GM18508 (cell line): ENCODE data around the gene UFSP2.
"Not testable (repeated sequence)": the region's sequence is repeated elsewhere in the genome, so short reads cannot be mapped to it uniquely, and the experiment has no call there.

ENCODE experiments used
- ATAC-seq: cut with Tn5 transposase; IDR thresholded peaks from one replicate; pipeline ENCODE4 v1.9.1; 2021; ENCODE audit warnings: moderate number of reproducible peaks; ENCODE audit not compliant: insufficient read depth, unreplicated experiment

The UFSP2 gene

DNA sequence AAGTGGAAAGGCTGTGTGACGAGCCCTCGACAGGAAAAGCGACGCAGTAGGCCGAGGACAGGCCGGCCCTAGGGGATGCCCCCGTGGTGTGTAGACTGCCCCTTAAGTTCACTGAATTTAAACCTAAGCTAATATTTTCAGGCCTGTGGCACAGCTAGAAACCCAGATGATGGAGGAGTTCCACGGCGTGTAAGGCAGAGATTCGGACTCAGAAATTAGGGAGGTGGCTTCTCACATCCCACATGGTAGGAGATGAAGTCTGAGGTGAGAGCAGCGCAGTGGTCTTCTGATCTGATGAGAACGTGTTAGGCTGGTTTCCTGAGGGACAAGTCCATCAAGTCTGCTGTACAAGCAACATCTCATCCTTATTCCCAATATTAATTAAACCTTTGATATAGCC lies 37.8 kb downstream of the UFSP2 start:
- no peak for ATAC-seq

DNA sequence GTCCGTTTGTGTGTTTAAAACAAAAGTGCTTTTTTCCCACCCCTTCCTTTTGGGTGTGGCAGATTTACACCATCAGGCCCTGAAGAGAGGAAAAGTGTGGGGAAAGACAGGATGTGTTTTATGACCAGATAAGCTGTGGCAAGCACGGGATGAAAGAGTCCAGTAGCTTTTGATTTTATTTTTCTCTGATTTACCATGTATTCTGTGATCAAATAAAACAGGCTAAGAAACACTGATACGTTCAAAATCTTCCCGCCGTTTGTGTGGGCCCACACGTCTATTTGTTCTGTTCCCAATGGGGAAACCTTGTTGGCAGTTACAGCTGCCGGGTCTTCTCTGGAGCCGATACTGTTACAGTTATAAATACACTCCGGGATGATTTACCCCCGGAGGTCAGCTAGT lies 40.8 kb downstream of the UFSP2 start:
- no peak for ATAC-seq

- no peak for ATAC-seq
Measured at GRCh38 chr4:185384061-185384460, 41.7 kb downstream of the UFSP2 start.

- ATAC-seq = no peak
Measured at GRCh38 chr4:185383451-185383850, 42.3 kb downstream of the UFSP2 start.

DNA sequence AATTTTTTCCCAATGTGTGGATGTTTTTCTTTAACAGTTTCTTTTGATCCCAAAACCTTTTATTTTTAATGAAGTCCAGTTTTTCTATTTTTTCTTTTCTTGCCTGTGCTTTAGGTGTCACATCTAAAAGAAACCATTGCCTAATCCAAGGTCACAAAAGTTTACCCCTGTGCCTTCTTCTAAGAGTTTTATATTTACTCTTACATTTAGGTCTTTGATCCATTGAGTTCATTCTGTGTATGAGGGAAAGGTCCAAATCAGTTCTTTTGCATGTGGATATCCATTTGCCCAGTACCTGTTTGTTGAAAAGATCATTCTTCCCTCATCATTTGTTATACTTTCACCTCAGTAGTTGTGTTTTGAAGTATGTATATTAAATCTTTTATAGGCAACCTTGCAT lies 43.0 kb downstream of the UFSP2 start:
- ATAC-seq = no peak

DNA sequence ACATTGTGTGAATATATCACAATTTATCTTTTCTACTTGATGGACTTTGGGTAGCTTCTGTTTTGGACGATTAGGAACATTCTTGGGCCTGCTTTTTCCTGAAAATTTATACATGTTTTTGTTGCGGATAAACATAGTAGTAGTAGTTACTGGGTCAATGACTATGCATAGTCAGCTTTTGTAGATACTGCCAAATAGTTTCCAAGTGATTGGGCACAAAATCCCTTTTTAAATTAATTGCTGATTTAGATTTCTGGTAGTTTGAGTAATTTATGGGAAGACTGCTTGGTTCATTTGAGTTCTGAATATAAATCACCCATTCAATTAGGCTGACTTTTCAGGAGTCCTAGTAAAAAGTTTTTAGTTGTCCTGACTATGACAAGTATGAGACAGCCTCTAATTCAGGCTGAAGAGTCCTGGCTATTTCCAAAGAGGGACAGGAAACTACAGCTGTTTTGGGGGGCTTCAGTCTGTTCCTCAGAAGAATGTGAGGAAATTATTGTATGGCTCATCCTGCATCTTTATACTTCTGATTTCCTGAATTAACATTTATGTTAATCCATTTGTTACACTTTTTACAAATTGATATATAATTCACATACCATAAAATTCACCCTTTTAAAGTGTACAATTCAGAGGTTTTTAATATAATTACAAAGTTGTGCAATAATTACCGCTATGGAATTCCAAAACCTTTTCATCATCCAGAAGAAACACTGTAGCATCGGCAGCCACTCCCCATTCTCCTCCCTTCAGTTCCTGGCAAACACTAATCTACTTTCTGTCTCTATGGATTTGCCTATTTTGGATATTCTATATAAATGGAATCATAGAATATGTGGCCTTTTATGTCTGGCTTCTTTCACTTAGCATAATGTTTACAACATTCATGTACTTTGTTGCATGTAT lies 44.2 kb downstream of the UFSP2 start:
- ATAC-seq = no peak

GRCh38 chr4:185380320-185380719 lies 45.4 kb downstream of the UFSP2 start:
- no peak for ATAC-seq

GRCh38 chr4:185379326-185380295 lies 46.2 kb downstream of the UFSP2 start:
- no peak for ATAC-seq

GRCh38 chr4:185378264-185378663 lies 47.5 kb downstream of the UFSP2 start:
- ATAC-seq = no peak

GRCh38 chr4:185374573-185374972 lies 51.2 kb downstream of the UFSP2 start:
- ATAC-seq = no peak

DNA sequence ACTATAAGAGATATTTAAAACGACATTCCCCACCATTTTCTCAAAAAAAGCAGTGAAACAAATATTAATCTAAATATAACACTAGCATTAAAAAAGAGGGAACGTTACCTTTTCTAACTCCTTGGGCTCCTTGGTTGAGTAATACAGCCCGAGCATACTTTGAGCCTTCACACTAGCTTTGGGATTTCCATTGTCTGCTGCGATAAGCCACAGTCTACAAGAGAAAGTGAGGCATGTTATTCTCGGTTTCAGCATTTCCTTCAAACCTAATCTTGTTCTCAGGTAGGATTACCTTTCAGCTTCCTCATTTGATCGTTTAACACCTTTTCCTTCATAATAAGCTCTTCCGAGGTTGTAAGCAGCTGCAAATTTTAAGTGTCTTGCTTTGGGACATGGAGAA lies 51.7 kb downstream of the UFSP2 start:
- no peak for ATAC-seq

DNA sequence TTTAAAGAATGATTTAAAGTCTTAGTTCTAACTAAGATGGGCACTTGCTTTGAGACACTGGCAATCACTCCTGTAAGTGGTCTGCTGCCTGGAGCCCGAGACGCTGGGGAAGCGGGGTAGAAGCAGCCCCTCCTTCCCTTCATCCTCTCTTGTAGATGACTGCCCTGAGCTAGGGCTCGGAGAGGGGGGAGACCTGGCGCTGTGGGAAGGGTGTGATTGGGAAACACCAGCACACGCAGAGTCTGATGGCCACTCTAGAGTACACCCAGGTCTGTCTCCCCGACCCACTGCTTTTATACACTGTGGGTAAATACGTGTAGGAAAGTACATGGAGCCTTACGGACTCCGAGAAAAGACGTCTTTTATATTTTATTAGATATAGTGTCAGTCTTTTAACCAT lies 54.1 kb downstream of the UFSP2 start:
- ATAC-seq = no peak

- ATAC-seq = no peak
Measured at GRCh38 chr4:185370268-185370949, 55.4 kb downstream of the UFSP2 start.

GRCh38 chr4:185369731-185370130 lies 56.0 kb downstream of the UFSP2 start:
- no peak for ATAC-seq

GRCh38 chr4:185364886-185365285 lies 60.9 kb downstream of the UFSP2 start:
- ATAC-seq = no peak

DNA sequence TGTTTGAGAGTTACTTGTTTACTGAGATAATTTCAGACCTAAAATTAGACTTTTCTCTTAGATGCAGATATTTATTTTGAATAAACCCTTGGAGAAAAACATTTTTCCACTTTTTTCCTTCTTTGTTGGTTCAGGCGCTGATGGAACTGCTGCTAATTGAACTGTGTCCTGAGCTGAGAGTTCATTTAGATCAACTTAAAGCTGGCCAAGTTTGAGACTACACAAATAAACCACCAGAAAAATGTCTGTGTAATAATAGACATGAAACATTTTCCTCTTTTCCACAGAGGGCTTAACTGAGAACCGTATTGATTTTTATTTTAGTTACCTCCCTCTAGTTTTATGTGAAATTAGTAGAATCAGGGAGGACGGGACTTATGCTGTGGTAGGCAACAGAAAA lies 62.5 kb downstream of the UFSP2 start:
- ATAC-seq = no peak

DNA sequence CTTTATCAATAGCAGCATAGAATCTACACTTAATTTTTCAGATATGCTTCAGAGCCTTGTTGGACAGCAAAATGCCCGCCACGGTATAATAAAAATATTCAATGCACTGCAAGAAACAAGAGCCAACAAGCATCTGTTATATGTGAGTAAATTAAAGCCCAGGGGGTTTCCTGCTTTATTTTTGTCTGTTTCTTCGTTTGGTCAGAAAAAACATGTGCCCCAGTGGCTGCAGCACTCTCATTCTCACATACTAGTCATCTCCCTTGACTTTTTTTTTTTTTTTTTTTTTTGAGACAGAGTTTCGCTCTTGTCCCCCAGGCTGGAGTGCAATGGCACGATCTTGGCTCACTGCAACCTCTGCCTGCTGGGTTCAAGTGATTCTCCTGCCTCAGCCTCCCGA lies 63.2 kb downstream of the UFSP2 start:
- not testable (repeated sequence) for ATAC-seq

GRCh38 chr4:185361872-185362271 lies 63.9 kb downstream of the UFSP2 start:
- ATAC-seq = no peak

DNA sequence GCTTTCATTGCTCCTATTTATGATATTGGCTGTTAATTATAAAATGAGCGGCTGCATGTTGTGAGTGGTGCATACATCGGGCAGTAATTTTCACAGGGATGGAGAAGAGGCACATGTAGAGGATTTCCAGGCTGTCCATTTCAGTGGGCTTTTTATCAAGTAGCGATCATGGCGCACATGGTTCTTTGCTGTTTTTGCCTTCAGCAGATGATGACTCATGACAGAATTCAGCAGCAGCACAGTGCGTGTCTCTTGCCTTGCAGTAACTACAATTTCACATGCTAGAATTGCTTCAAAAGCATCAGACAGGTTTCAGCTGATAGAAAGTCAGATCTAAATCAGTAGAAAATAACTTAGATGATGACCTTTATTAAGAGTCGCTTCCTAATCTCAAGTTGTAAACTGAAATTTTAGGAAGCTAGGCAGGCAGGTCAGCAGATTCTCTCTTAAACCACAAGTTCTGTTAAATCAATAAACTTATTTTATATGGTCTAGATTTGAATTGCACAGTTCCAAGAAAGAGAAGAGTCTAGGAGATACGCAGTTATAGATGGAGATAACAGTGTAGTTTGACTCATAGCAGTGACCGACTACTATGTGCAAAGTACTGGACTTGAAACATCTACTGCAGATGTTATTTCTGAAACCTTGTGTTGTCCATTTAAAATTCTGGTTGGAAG lies 65.9 kb downstream of the UFSP2 start:
- no peak for ATAC-seq

- no peak for ATAC-seq
Measured at GRCh38 chr4:185358959-185359358, 66.8 kb downstream of the UFSP2 start.
